Measurements from ENCODE around the gene NUDT6.
A peak's percentile ranks its signal among the peaks of the same experiment; 100 is the strongest.
"Not testable (repeated sequence)": the region's sequence is repeated elsewhere in the genome, so short reads cannot be mapped to it uniquely, and the experiment has no call there.

The NUDT6 gene

GRCh38 chr4:122868235-122868634, 54.2 kb downstream of the NUDT6 start:
- not testable (repeated sequence) for ATAC-seq; H3K4me1 Mint-ChIP-seq; H3K4me3 Mint-ChIP-seq; H3K36me3 Mint-ChIP-seq; H3K27ac Mint-ChIP-seq; H3K9me3 Mint-ChIP-seq; DNase-seq (ENCODE audit: low spot score in 2 of 2)

- Mint-ChIP-seq H3K4me1 (no peaks in the 10 kb centered on the region), H3K4me3 (no peak overlapping the region), H3K27ac (no peak overlapping the region), H3K36me3 (no peaks in the 10 kb centered on the region), H3K9me3 (no peaks in the 10 kb centered on the region)
- ATAC-seq (no peak), DNase-seq (ENCODE audit: low spot score in 2 of 2) (no peak)
Observed at GRCh38 chr4:122865425-122865824, 57.0 kb downstream of the NUDT6 start.

- ATAC-seq: no peak
- H3K4me1 Mint-ChIP-seq: no peaks in the 10 kb centered on the region
- no peaks in the 10 kb centered on the region for H3K9me3 Mint-ChIP-seq
- DNase-seq (ENCODE audit: low spot score in 2 of 2): no peak
- no peak overlapping the region for H3K27ac Mint-ChIP-seq
- H3K36me3 Mint-ChIP-seq: no peaks in the 10 kb centered on the region
- no peak overlapping the region for H3K4me3 Mint-ChIP-seq
Observed at GRCh38 chr4:122863639-122864038, 58.8 kb downstream of the NUDT6 start.

- ATAC-seq (no peak), DNase-seq (ENCODE audit: low spot score in 2 of 2) (no peak)
- Mint-ChIP-seq H3K9me3 (no peaks in the 10 kb centered on the region), H3K4me1 (no peaks in the 10 kb centered on the region), H3K36me3 (no peaks in the 10 kb centered on the region), H3K4me3 (no peak overlapping the region), H3K27ac (no peak overlapping the region)
Observed at GRCh38 chr4:122861172-122861943, 61.0 kb downstream of the NUDT6 start.

- H3K27ac Mint-ChIP-seq: no peak overlapping the region
- H3K4me1 Mint-ChIP-seq: no peaks in the 10 kb centered on the region
- H3K4me3 Mint-ChIP-seq: no peak overlapping the region
- ATAC-seq (no peak), DNase-seq (ENCODE audit: low spot score in 2 of 2) (no peak)
- H3K36me3 Mint-ChIP-seq: no peaks in the 10 kb centered on the region
- H3K9me3 Mint-ChIP-seq: no peaks in the 10 kb centered on the region
Observed at GRCh38 chr4:122858705-122859104, 63.7 kb downstream of the NUDT6 start.

GRCh38 chr4:122857160-122857559, 65.2 kb downstream of the NUDT6 start:
- Mint-ChIP-seq H3K27ac (no peak overlapping the region), H3K9me3 (no peaks in the 10 kb centered on the region), H3K4me3 (no peak overlapping the region), H3K4me1 (no peaks in the 10 kb centered on the region), H3K36me3 (no peaks in the 10 kb centered on the region)
- DNase-seq (ENCODE audit: low spot score in 2 of 2): no peak
- no peak for ATAC-seq

GRCh38 chr4:122855353-122855890, 67.0 kb downstream of the NUDT6 start:
- no peak overlapping the region for H3K4me3 Mint-ChIP-seq
- no peaks in the 10 kb centered on the region for H3K36me3 Mint-ChIP-seq
- ATAC-seq: no peak
- no peak for DNase-seq (ENCODE audit: low spot score in 2 of 2)
- no peak overlapping the region for H3K27ac Mint-ChIP-seq
- H3K4me1 Mint-ChIP-seq: no peaks in the 10 kb centered on the region
- no peaks in the 10 kb centered on the region for H3K9me3 Mint-ChIP-seq

GRCh38 chr4:122854447-122855352, 67.7 kb downstream of the NUDT6 start:
- Mint-ChIP-seq H3K4me3 (no peak overlapping the region), H3K27ac (no peak overlapping the region), H3K4me1 (no peaks in the 10 kb centered on the region), H3K9me3 (no peaks in the 10 kb centered on the region), H3K36me3 (no peaks in the 10 kb centered on the region)
- ATAC-seq (no peak), DNase-seq (ENCODE audit: low spot score in 2 of 2) (no peak)

- Mint-ChIP-seq H3K36me3 (no peaks in the 10 kb centered on the region), H3K9me3 (no peaks in the 10 kb centered on the region), H3K27ac (no peak overlapping the region), H3K4me3 (no peak overlapping the region), H3K4me1 (no peaks in the 10 kb centered on the region)
- DNase-seq (ENCODE audit: low spot score in 2 of 2) (no peak), ATAC-seq (no peak)
Observed at GRCh38 chr4:122851568-122851967, 70.8 kb downstream of the NUDT6 start.

- H3K4me3 Mint-ChIP-seq; H3K27ac Mint-ChIP-seq; H3K9me3 Mint-ChIP-seq; H3K36me3 Mint-ChIP-seq; DNase-seq (ENCODE audit: low spot score in 2 of 2); ATAC-seq; H3K4me1 Mint-ChIP-seq: not testable (repeated sequence)
Observed at GRCh38 chr4:122849789-122850188, 72.6 kb downstream of the NUDT6 start.

GRCh38 chr4:122847931-122848330, 74.5 kb downstream of the NUDT6 start:
- Mint-ChIP-seq H3K4me3 (no peak overlapping the region), H3K4me1 (no peaks in the 10 kb centered on the region), H3K27ac (no peak overlapping the region), H3K36me3 (no peaks in the 10 kb centered on the region), H3K9me3 (no peaks in the 10 kb centered on the region)
- no peak for DNase-seq (ENCODE audit: low spot score in 2 of 2)
- ATAC-seq: no peak

- peak; percentile 61 for ATAC-seq
- H3K9me3 Mint-ChIP-seq: no peaks in the 10 kb centered on the region
Observed at GRCh38 chr4:122845760-122846159, 76.6 kb downstream of the NUDT6 start.

GRCh38 chr4:122845066-122845465, 77.3 kb downstream of the NUDT6 start:
- DNase-seq (ENCODE audit: low spot score in 2 of 2): no peak
- no peak for ATAC-seq
- Mint-ChIP-seq H3K4me1 (no peaks in the 10 kb centered on the region), H3K36me3 (no peaks in the 10 kb centered on the region), H3K27ac (no peak overlapping the region), H3K4me3 (no peak overlapping the region), H3K9me3 (no peaks in the 10 kb centered on the region)

More at GRCh38 chr4:122845760-122846159, 76.6 kb downstream of the NUDT6 start:
- no peak for DNase-seq (ENCODE audit: low spot score in 2 of 2)
- Mint-ChIP-seq H3K36me3 (no peaks in the 10 kb centered on the region), H3K27ac (no peak overlapping the region), H3K4me1 (no peaks in the 10 kb centered on the region), H3K4me3 (no peak overlapping the region)

- H3K4me1 Mint-ChIP-seq; ATAC-seq; DNase-seq (ENCODE audit: low spot score in 2 of 2); H3K36me3 Mint-ChIP-seq; H3K4me3 Mint-ChIP-seq; H3K27ac Mint-ChIP-seq; H3K9me3 Mint-ChIP-seq: not testable (repeated sequence)
Observed at GRCh38 chr4:122844391-122844790, 78.0 kb downstream of the NUDT6 start.

GRCh38 chr4:122842984-122843531, 79.3 kb downstream of the NUDT6 start:
- Mint-ChIP-seq H3K9me3 (no peaks in the 10 kb centered on the region), H3K27ac (no peak overlapping the region), H3K36me3 (no peaks in the 10 kb centered on the region), H3K4me1 (no peaks in the 10 kb centered on the region), H3K4me3 (no peak overlapping the region)
- DNase-seq (ENCODE audit: low spot score in 2 of 2) (no peak), ATAC-seq (no peak)

Data from stimulated activated effector memory CD8-positive, alpha-beta T cell treated with anti-CD3 and anti-CD28 coated beads, Interleukin-12 subunit alpha, Interleukin-12 subunit beta, amount 100 ng/mL, for 72 hours (primary cell).